GF-D8 (cell line): Measurements from ENCODE around the gene KRTAP10-5.

Experiments used
- DNase-seq: peaks from one replicate; lab custom pipeline; 2025; lab: John Stamatoyannopoulos, UW

The KRTAP10-5 gene

DNA sequence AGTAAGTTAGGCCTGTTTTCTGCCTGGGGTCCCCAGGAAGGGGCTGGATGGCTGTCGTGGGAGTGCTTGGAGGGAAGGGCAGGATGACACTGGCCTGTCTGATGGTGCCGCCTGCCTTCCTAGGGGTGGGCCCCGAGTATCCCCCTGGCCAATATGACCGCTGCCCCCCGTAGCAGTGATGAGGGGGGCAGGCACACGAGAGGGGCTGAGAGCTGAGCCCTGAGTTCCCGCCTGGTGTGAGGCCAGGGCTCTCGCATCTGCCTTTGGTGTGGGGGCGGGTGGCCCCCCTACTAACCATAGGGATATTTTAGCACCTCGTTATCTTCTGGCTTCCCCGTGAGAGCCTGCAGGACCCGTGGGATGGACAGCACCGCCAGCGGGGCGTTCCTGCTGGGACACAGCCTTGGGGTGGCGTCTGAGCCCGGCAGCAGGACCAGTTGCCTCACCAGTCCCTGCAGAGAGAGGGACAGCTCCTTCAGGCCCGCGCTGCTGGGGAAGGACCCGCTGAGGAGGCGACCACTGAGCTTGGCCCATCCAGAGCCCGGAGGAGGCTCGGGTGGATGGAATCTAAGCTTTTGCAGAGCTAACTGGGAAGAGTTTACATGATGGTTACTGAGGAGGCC is 50.8 kb downstream of the KRTAP10-5 start:
- DNase-seq: no peak
